Loucy (cell line): Measurements from ENCODE around the gene SLC25A13.

Experiments used
- EZH2phosphoT487 ChIP-seq: fragments of 200-600 bp; IDR thresholded peaks from 2 replicates; pipeline ENCODE4 v1.6.1; 2018; ENCODE audit warnings: antibody characterized with exemption, mild to moderate bottlenecking, moderate library complexity, borderline replicate concordance
- TF ChIP-seq, protein P1 (sequence below): fragments of 200-600 bp; sonication (generic); conservative IDR thresholded peaks from 2 replicates; pipeline ENCODE4 v1.5.1; 2014; ENCODE audit warnings: mild to moderate bottlenecking, antibody characterized with exemption, low read length

DNA sequence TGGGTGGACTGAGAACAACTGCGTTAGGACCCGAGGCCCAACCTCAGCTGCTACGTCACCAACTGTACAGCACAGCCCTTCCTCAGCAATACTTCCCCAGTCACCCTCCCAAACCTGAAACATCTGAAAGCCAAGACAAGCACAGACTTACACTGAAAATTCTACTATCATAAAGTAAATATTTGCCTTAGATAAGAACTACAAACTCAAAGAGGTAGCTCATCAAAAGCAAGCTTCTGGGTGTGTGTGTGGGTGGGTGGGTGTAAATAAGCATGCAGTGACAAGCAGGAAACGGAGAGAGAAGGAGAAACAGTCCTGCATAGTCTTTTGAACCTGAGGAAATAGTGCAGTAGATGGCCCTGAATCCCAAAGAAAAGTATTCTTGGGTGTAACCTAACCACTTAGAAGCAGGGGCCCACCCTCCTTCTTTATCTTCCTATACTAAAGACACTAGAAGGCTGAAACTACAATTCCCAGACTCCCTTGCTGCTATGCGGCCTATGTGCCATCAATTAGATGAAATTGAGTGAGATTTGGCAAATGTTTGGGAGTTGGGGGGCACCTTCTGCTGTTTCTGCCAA, 18.7 kb downstream of the SLC25A13 start:
- TF ChIP-seq, protein P1, sequence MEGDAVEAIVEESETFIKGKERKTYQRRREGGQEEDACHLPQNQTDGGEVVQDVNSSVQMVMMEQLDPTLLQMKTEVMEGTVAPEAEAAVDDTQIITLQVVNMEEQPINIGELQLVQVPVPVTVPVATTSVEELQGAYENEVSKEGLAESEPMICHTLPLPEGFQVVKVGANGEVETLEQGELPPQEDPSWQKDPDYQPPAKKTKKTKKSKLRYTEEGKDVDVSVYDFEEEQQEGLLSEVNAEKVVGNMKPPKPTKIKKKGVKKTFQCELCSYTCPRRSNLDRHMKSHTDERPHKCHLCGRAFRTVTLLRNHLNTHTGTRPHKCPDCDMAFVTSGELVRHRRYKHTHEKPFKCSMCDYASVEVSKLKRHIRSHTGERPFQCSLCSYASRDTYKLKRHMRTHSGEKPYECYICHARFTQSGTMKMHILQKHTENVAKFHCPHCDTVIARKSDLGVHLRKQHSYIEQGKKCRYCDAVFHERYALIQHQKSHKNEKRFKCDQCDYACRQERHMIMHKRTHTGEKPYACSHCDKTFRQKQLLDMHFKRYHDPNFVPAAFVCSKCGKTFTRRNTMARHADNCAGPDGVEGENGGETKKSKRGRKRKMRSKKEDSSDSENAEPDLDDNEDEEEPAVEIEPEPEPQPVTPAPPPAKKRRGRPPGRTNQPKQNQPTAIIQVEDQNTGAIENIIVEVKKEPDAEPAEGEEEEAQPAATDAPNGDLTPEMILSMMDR, result no peak
- no peak for TF ChIP-seq EZH2phosphoT487
